SK-MEL-5 (cell line): ENCODE measurements around the gene KIAA2012. TPM values are rescaled to one million over a fixed set of nuclear protein-coding genes. Genes with fewer than 3 reads are reported as not detected.

Source experiments
- small RNA-seq, 2 experiments: library from RNA; depleted of rRNA; stranded (forward); fragments of <200 nt; gene quantifications; one replicate each; pipeline ENCODE3, GENCODE V24; 2014
- total RNA-seq: library from RNA; depleted of rRNA; stranded (reverse); fragments of >200 nt; shearing (Covaris generic); gene quantifications from 2 replicates; pipeline ENCODE4 v1.2.3, GENCODE V29; 2014; rRNA removed

KIAA2012 gene
- total RNA-seq, 1 experiment from 2014 or later, result not detected

Small RNAs within 50 kb of the gene (small RNA-seq; reads per million reads assigned to genes)
- gene AC079354.2, result 0 reads per million in 2 experiments

Other genes with a start within 250 kb of the KIAA2012 start
- 12.7 and 13.2 TPM in 2 replicates for gene FZD7, start 39.4 kb upstream of the KIAA2012 start, total RNA-seq
- gene SUMO1, start 165.3 kb downstream of the KIAA2012 start, total RNA-seq, result 133 and 145 TPM in 2 replicates
- 91.2 and 97.3 TPM in 2 replicates for gene NOP58, start 192.5 kb downstream of the KIAA2012 start, total RNA-seq